Suprapubic skin (tissue), 3 donors: ENCODE data around the gene CTXN2.

Source experiments
- POLR2AphosphoS5 ChIP-seq, 3 donors: sonication (generic); formaldehyde crosslinking; IDR thresholded peaks; one replicate each; pipeline ENCODE4 v1.6.1; 2017; ENCODE audit warnings: antibody characterized with exemption in 3 of 3
- TF ChIP-seq, protein P1 (sequence below), 2 donors: fragments of 200-600 bp in 1 of 2; fragments of 450-650 bp in 1 of 2; sonication (generic) in 1 of 2; IDR thresholded peaks; one replicate each; pipeline ENCODE4 v1.5.1; 2016 to 2019; ENCODE audit warnings: antibody characterized with exemption in 2 of 2, mild to moderate bottlenecking in 1 of 2, moderate library complexity in 1 of 2

GRCh38 chr15:48147358-48147757 is 44.1 kb upstream of the CTXN2 start:
- TF ChIP-seq POLR2AphosphoS5 (IDR thresholded peaks at IDR 0.05) = no peak
- TF ChIP-seq, protein P1, sequence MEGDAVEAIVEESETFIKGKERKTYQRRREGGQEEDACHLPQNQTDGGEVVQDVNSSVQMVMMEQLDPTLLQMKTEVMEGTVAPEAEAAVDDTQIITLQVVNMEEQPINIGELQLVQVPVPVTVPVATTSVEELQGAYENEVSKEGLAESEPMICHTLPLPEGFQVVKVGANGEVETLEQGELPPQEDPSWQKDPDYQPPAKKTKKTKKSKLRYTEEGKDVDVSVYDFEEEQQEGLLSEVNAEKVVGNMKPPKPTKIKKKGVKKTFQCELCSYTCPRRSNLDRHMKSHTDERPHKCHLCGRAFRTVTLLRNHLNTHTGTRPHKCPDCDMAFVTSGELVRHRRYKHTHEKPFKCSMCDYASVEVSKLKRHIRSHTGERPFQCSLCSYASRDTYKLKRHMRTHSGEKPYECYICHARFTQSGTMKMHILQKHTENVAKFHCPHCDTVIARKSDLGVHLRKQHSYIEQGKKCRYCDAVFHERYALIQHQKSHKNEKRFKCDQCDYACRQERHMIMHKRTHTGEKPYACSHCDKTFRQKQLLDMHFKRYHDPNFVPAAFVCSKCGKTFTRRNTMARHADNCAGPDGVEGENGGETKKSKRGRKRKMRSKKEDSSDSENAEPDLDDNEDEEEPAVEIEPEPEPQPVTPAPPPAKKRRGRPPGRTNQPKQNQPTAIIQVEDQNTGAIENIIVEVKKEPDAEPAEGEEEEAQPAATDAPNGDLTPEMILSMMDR (IDR thresholded peaks at IDR 0.05) = no peak
